Endothelial cell (in vitro differentiated cells): ENCODE measurements around the gene CD22. TPM values are rescaled to one million over a fixed set of nuclear protein-coding genes. Genes with fewer than 3 reads are reported as not detected.

Source experiments
- DNase-seq: peaks from one replicate; pipeline ENCODE4 v3.0.0; 2021; ENCODE audit warnings: low spot score
- H3K27ac Mint-ChIP-seq: one replicate; pipeline ENCODE4 v1.8.0; 2021; ENCODE audit warnings: mixed read lengths, inconsistent platforms; ENCODE audit not compliant: unreplicated experiment
- H3K27me3 Mint-ChIP-seq: one replicate; pipeline ENCODE4 v1.8.0; 2021; ENCODE audit warnings: mild to moderate bottlenecking, moderate library complexity, mixed read lengths, inconsistent platforms; ENCODE audit not compliant: unreplicated experiment
- H3K36me3 Mint-ChIP-seq: one replicate; pipeline ENCODE4 v1.8.0; 2021; ENCODE audit warnings: mild to moderate bottlenecking, low read depth, mixed read lengths, inconsistent platforms; ENCODE audit not compliant: unreplicated experiment
- H3K4me1 Mint-ChIP-seq: one replicate; pipeline ENCODE4 v1.8.0; 2021; ENCODE audit warnings: mild to moderate bottlenecking, mixed read lengths, inconsistent platforms; ENCODE audit not compliant: unreplicated experiment
- H3K4me3 Mint-ChIP-seq: one replicate; pipeline ENCODE4 v1.8.0; 2021; ENCODE audit warnings: mild to moderate bottlenecking, mixed read lengths, inconsistent platforms; ENCODE audit not compliant: unreplicated experiment
- H3K9me3 Mint-ChIP-seq: one replicate; pipeline ENCODE4 v1.8.0; 2021; ENCODE audit warnings: mixed read lengths, inconsistent platforms; ENCODE audit not compliant: unreplicated experiment
- CTCF ChIP-seq: fragments of 200-600 bp; sonication (generic); IDR thresholded peaks from one replicate; pipeline ENCODE4 v1.5.0; 2021; ENCODE audit warnings: antibody characterized with exemption; ENCODE audit not compliant: unreplicated experiment
- microRNA-seq: library from miRNA; unstranded; fragments of <30 nt; microRNA quantifications from one replicate; pipeline ENCODE4, GENCODE V29; 2020; ENCODE audit not compliant: unreplicated experiment
- total RNA-seq: library from RNA; stranded (reverse); fragmentation: NEBNext Ultra II Directional; extraction: Animal tissue kit (Norgen Biotek cat#: 25700); gene quantifications from one replicate; pipeline ENCODE4 v1.2.1, GENCODE V29; 2021; ENCODE audit not compliant: unreplicated experiment

Gene CD22
- total RNA-seq, 1 donor from 2014 or later = not detected

GRCh38 chr19:35389192-35389861 lies 60.3 kb downstream of the CD22 start:
- TF ChIP-seq CTCF = no peak
- peaks cover 4% of the 10 kb centered on the region for H3K4me1 Mint-ChIP-seq
- H3K27ac Mint-ChIP-seq = no peak overlapping the region
- peaks cover 3% of the 10 kb centered on the region for H3K27me3 Mint-ChIP-seq
- no peak for DNase-seq
- H3K4me3 Mint-ChIP-seq = no peak overlapping the region
- peaks cover 5% of the 10 kb centered on the region for H3K9me3 Mint-ChIP-seq
- peaks cover 5% of the 10 kb centered on the region for H3K36me3 Mint-ChIP-seq

- no peak for TF ChIP-seq CTCF
- H3K36me3 Mint-ChIP-seq = no peaks in the 10 kb centered on the region
- no peak for DNase-seq
- H3K9me3 Mint-ChIP-seq = no peaks in the 10 kb centered on the region
- H3K4me3 Mint-ChIP-seq = no peak overlapping the region
- H3K27ac Mint-ChIP-seq = no peak overlapping the region
- peaks cover 4% of the 10 kb centered on the region for H3K4me1 Mint-ChIP-seq
- H3K27me3 Mint-ChIP-seq = peaks cover 3% of the 10 kb centered on the region
Observed at GRCh38 chr19:35392742-35393715, 64.0 kb downstream of the CD22 start.

GRCh38 chr19:35395382-35396199 lies 66.6 kb downstream of the CD22 start:
- no peaks in the 10 kb centered on the region for H3K36me3 Mint-ChIP-seq
- TF ChIP-seq CTCF = no peak
- no peak for DNase-seq

GRCh38 chr19:35396240-35396885 lies 67.4 kb downstream of the CD22 start:
- H3K36me3 Mint-ChIP-seq = no peaks in the 10 kb centered on the region
- DNase-seq = no peak
- H3K9me3 Mint-ChIP-seq = no peaks in the 10 kb centered on the region
- H3K4me1 Mint-ChIP-seq = peaks cover under 1% of the 10 kb centered on the region
- H3K27ac Mint-ChIP-seq = no peak overlapping the region
- TF ChIP-seq CTCF = no peak
- peaks cover 2% of the 10 kb centered on the region for H3K27me3 Mint-ChIP-seq
- no peak overlapping the region for H3K4me3 Mint-ChIP-seq

More at GRCh38 chr19:35395382-35396199, 66.6 kb downstream of the CD22 start:
- H3K27me3 Mint-ChIP-seq = peaks cover 2% of the 10 kb centered on the region
- no peak overlapping the region for H3K27ac Mint-ChIP-seq
- H3K9me3 Mint-ChIP-seq = no peaks in the 10 kb centered on the region
- H3K4me3 Mint-ChIP-seq = no peak overlapping the region
- H3K4me1 Mint-ChIP-seq = peaks cover 4% of the 10 kb centered on the region

Small RNAs within 50 kb of the gene (microRNA-seq; reads per million reads assigned to microRNA genes)
- not detected for gene MIR5196

Other genes starting within 250 kb of the CD22 start
- not detected for gene FXYD3, start 213.4 kb upstream of the CD22 start, total RNA-seq
- 0.10 TPM for gene LGI4, start 194.1 kb upstream of the CD22 start, total RNA-seq
- not detected for gene FXYD1, start 190.4 kb upstream of the CD22 start, total RNA-seq
- 0.67 TPM for gene FXYD7, start 185.9 kb upstream of the CD22 start, total RNA-seq
- gene FXYD5, start 174.5 kb upstream of the CD22 start, total RNA-seq = 78.7 TPM
- gene FAM187B, start 100.4 kb upstream of the CD22 start, total RNA-seq = not detected
- 35.9 TPM for gene LSR, start 80.2 kb upstream of the CD22 start, total RNA-seq
- 92.2 TPM for gene USF2, start 60.2 kb upstream of the CD22 start, total RNA-seq
- gene HAMP, start 46.7 kb upstream of the CD22 start, total RNA-seq = 0.74 TPM
- gene MAG, start 37.0 kb upstream of the CD22 start, total RNA-seq = not detected
- not detected for gene FFAR1, start 18.7 kb downstream of the CD22 start, total RNA-seq
- not detected for gene FFAR3, start 29.3 kb downstream of the CD22 start, total RNA-seq
- not detected for gene GPR42, start 41.9 kb downstream of the CD22 start, total RNA-seq
- 0.46 TPM for gene FFAR2, start 119.1 kb downstream of the CD22 start, total RNA-seq
- not detected for gene KRTDAP, start 161.3 kb downstream of the CD22 start, total RNA-seq
- gene DMKN, start 184.5 kb downstream of the CD22 start, total RNA-seq = 56.9 TPM
- gene SBSN, start 199.1 kb downstream of the CD22 start, total RNA-seq = 0.18 TPM
- not detected for gene GAPDHS, start 204.3 kb downstream of the CD22 start, total RNA-seq
- gene TMEM147, start 216.4 kb downstream of the CD22 start, total RNA-seq = 62.0 TPM
- gene ATP4A, start 234.5 kb downstream of the CD22 start, total RNA-seq = not detected